Measurements from ENCODE around the gene DPP6. TPM values are rescaled to one million over a fixed set of nuclear protein-coding genes. Genes with fewer than 3 reads are reported as not detected.

DPP6 gene
- total RNA-seq, 2 experiments from 2014 or later: not detected

GRCh38 chr7:154744861-154745258 is 692.7 kb downstream of the DPP6 start:
- no peak overlapping the region for H3K4me3 ChIP-seq (ENCODE audit: low read length)
- DNase-seq: no peak
- Mint-ChIP-seq H3K36me3 (ENCODE audit: low read depth) (no peaks in the 10 kb centered on the region), H3K27ac (no peak overlapping the region), H3K9me3 (no peaks in the 10 kb centered on the region), H3K27me3 (peaks cover 4% of the 10 kb centered on the region), H3K4me1 (ENCODE audit: low read depth) (no peaks in the 10 kb centered on the region), H3K4me3 (no peak overlapping the region)
- ATAC-seq (ENCODE audit: poor library complexity): no peak
- no peak for TF ChIP-seq CTCF (IDR thresholded peaks at IDR 0.05)
- no peak overlapping the region for H3K27ac ChIP-seq (ENCODE audit: low read depth in 1 of 2, low read length in 2 of 2)
- H3K36me3 ChIP-seq (ENCODE audit: insufficient read depth, low read length): no peaks in the 10 kb centered on the region
- peaks cover 0 to 13% of the 10 kb centered on the region in 2 experiments for H3K27me3 ChIP-seq (ENCODE audit: control insufficient read depth in 1 of 2, insufficient read depth in 2 of 2, low read length in 2 of 2)
- ChIA-PET CTCF (no interaction called here), POLR2A (no interaction called here)
- intact Hi-C loops (cut with DNase I, micrococcal nuclease): no loop called here
- H3K9me3 ChIP-seq (ENCODE audit: control insufficient read depth in 1 of 2, insufficient read depth in 1 of 2, low read length in 2 of 2): peaks cover 0 to 9% of the 10 kb centered on the region in 2 experiments
- no peaks in the 10 kb centered on the region for H3K4me1 ChIP-seq (ENCODE audit: insufficient read depth, low read length)

- Mint-ChIP-seq H3K9me3 (no peaks in the 10 kb centered on the region), H3K4me1 (ENCODE audit: low read depth) (no peaks in the 10 kb centered on the region), H3K27me3 (peaks cover 4% of the 10 kb centered on the region), H3K27ac (no peak overlapping the region), H3K36me3 (ENCODE audit: low read depth) (no peaks in the 10 kb centered on the region), H3K4me3 (no peak overlapping the region)
- POLR2A ChIA-PET: no interaction called here
- CTCF ChIA-PET: no interaction called here
- peaks cover 0 to 21% of the 10 kb centered on the region in 2 experiments for H3K9me3 ChIP-seq (ENCODE audit: control insufficient read depth in 1 of 2, insufficient read depth in 1 of 2, low read length in 2 of 2)
- H3K4me1 ChIP-seq (ENCODE audit: insufficient read depth, low read length): no peaks in the 10 kb centered on the region
- H3K4me3 ChIP-seq (ENCODE audit: low read length): no peak overlapping the region
- H3K36me3 ChIP-seq (ENCODE audit: insufficient read depth, low read length): no peaks in the 10 kb centered on the region
- no peak for ATAC-seq (ENCODE audit: poor library complexity)
- no peak for DNase-seq
- no peak overlapping the region for H3K27ac ChIP-seq (ENCODE audit: low read depth in 1 of 2, low read length in 2 of 2)
- peaks cover 0 to 12% of the 10 kb centered on the region in 2 experiments for H3K27me3 ChIP-seq (ENCODE audit: control insufficient read depth in 1 of 2, insufficient read depth in 2 of 2, low read length in 2 of 2)
- no peak for TF ChIP-seq CTCF (IDR thresholded peaks at IDR 0.05)
- intact Hi-C loops (cut with DNase I, micrococcal nuclease): no loop called here
Measured at GRCh38 chr7:154746571-154747360, 694.6 kb downstream of the DPP6 start.

- ChIA-PET POLR2A (no interaction called here), CTCF (no interaction called here)
- Histone ChIP-seq H3K4me1 (ENCODE audit: insufficient read depth, low read length) (no peaks in the 10 kb centered on the region), H3K9me3 (ENCODE audit: control insufficient read depth in 1 of 2, insufficient read depth in 1 of 2, low read length in 2 of 2) (peaks cover 0 to 25% of the 10 kb centered on the region in 2 experiments), H3K27ac (ENCODE audit: low read depth in 1 of 2, low read length in 2 of 2) (no peak overlapping the region), H3K36me3 (ENCODE audit: insufficient read depth, low read length) (no peaks in the 10 kb centered on the region), H3K4me3 (ENCODE audit: low read length) (no peak overlapping the region), H3K27me3 (ENCODE audit: control insufficient read depth in 1 of 2, insufficient read depth in 2 of 2, low read length in 2 of 2) (peaks cover 0 to 10% of the 10 kb centered on the region in 2 experiments)
- TF ChIP-seq CTCF (IDR thresholded peaks at IDR 0.05): no peak
- H3K27ac Mint-ChIP-seq: no peak overlapping the region
- H3K4me3 Mint-ChIP-seq: no peak overlapping the region
- peaks cover 1% of the 10 kb centered on the region for H3K27me3 Mint-ChIP-seq
- no peaks in the 10 kb centered on the region for H3K9me3 Mint-ChIP-seq
- DNase-seq (no peak), ATAC-seq (ENCODE audit: poor library complexity) (no peak)
- no peaks in the 10 kb centered on the region for H3K36me3 Mint-ChIP-seq (ENCODE audit: low read depth)
- intact Hi-C loops (cut with DNase I, micrococcal nuclease): no loop called here
- no peaks in the 10 kb centered on the region for H3K4me1 Mint-ChIP-seq (ENCODE audit: low read depth)
Measured at GRCh38 chr7:154748089-154748786, 696.0 kb downstream of the DPP6 start.

Data from CD4-positive, alpha-beta T cell (primary cell).